GM21526 (cell line): Measurements from ENCODE around the gene F5.

Experiments
- ATAC-seq: cut with Tn5 transposase; IDR thresholded peaks from one replicate; pipeline ENCODE4 v1.9.1; 2021; ENCODE audit warnings: moderate library complexity; ENCODE audit not compliant: unreplicated experiment, low FRiP score

The F5 gene

GRCh38 chr1:169588785-169589485, 2.7 kb upstream of the F5 start:
- ATAC-seq: no peak

GRCh38 chr1:169588112-169588511, 1.8 kb upstream of the F5 start:
- no peak for ATAC-seq

GRCh38 chr1:169586067-169586394, 250 bp downstream of the F5 start:
- no peak for ATAC-seq

- no peak for ATAC-seq
These were observed 1.1 kb downstream of the F5 start for GRCh38 chr1:169585181-169585580.

- no peak for ATAC-seq
These were observed 1.7 kb downstream of the F5 start for GRCh38 chr1:169584483-169585144.

- no peak for ATAC-seq
These were observed 8.1 kb downstream of the F5 start for GRCh38 chr1:169577981-169578738.

GRCh38 chr1:169576935-169577331, 9.3 kb downstream of the F5 start:
- no peak for ATAC-seq

GRCh38 chr1:169576241-169576934, 9.9 kb downstream of the F5 start:
- no peak for ATAC-seq

- no peak for ATAC-seq
These were observed 11.9 kb downstream of the F5 start for GRCh38 chr1:169574336-169574735.

GRCh38 chr1:169572187-169572586, 14.1 kb downstream of the F5 start:
- no peak for ATAC-seq

- no peak for ATAC-seq
These were observed 14.8 kb downstream of the F5 start for GRCh38 chr1:169571450-169571849.

GRCh38 chr1:169570172-169570574, 16.1 kb downstream of the F5 start:
- ATAC-seq: no peak

GRCh38 chr1:169568497-169568896, 17.8 kb downstream of the F5 start:
- no peak for ATAC-seq

GRCh38 chr1:169565335-169566271, 20.7 kb downstream of the F5 start:
- ATAC-seq: no peak

- ATAC-seq: no peak
These were observed 22.6 kb downstream of the F5 start for GRCh38 chr1:169563650-169564049.

GRCh38 chr1:169563019-169563615, 23.2 kb downstream of the F5 start:
- no peak for ATAC-seq

- no peak for ATAC-seq
These were observed 24.6 kb downstream of the F5 start for GRCh38 chr1:169561692-169562091.

GRCh38 chr1:169557131-169557530, 29.1 kb downstream of the F5 start:
- ATAC-seq: no peak

- peak; percentile 55 for ATAC-seq
These were observed 36.0 kb downstream of the F5 start for GRCh38 chr1:169550294-169550693.

- ATAC-seq: no peak
These were observed 38.0 kb downstream of the F5 start for GRCh38 chr1:169548282-169548681.
